CD4-positive, alpha-beta T cell (primary cell): ENCODE measurements around the gene GFPT1. TPM values are rescaled to one million over a fixed set of nuclear protein-coding genes. Genes with fewer than 3 reads are reported as not detected.

Experiments
- ATAC-seq: fragments of 200-7000 bp; cut with Tn5 transposase; one replicate; pipeline ENCODE4 v1.10.0; 2022; ENCODE audit warnings: mild to moderate bottlenecking; ENCODE audit not compliant: poor library complexity
- CTCF ChIA-PET: fragments of 350-600 bp; sonication (Branson Sonifier 250); formaldehyde crosslinking; loops from one replicate; lab custom pipeline; 2021; ENCODE audit warnings: antibody characterized with exemption, inconsistent platforms; lab: Charles Lee
- POLR2A ChIA-PET: fragments of 350-600 bp; sonication (Branson Sonifier 250); formaldehyde crosslinking; loops from one replicate; lab custom pipeline; 2021; ENCODE audit warnings: antibody characterized with exemption, inconsistent platforms; lab: Charles Lee
- DNase-seq, 14 experiments: peaks; one replicate each; pipeline ENCODE4 v3.0.0-alpha.2; 2013 to 2020; ENCODE audit warnings: mixed read lengths in 2 of 14
- H3K27ac ChIP-seq, 2 donors: one replicate each; pipeline versions ENCODE4 v1.5.1 to v1.7.0; 2013; ENCODE audit warnings: low read length in 2 of 2, low read depth in 1 of 2, mild to moderate bottlenecking in 1 of 2
- H3K27me3 ChIP-seq, 2 experiments: 1 replicate in 1 of 2; 2 replicates in 1 of 2; pipeline versions ENCODE4 v1.6.1 to v1.7.0; 2013; ENCODE audit warnings: low read length in 2 of 2, control low read depth in 1 of 2, mild to moderate bottlenecking in 1 of 2, moderate library complexity in 1 of 2; ENCODE audit not compliant: insufficient read depth in 2 of 2, control insufficient read depth in 1 of 2
- H3K36me3 ChIP-seq: one replicate; pipeline ENCODE4 v1.6.1; 2013; ENCODE audit warnings: low read length, control low read depth; ENCODE audit not compliant: insufficient read depth
- H3K4me1 ChIP-seq: one replicate; pipeline ENCODE4 v1.6.1; 2013; ENCODE audit warnings: low read length, control low read depth; ENCODE audit not compliant: insufficient read depth
- H3K4me3 ChIP-seq: one replicate; pipeline ENCODE4 v1.5.1; 2013; ENCODE audit warnings: mild to moderate bottlenecking, low read length, moderate library complexity
- H3K9me3 ChIP-seq, 2 experiments: 1 replicate in 1 of 2; 2 replicates in 1 of 2; pipeline versions ENCODE4 v1.6.1 to v1.7.0; 2013; ENCODE audit warnings: low read length in 2 of 2, mild to moderate bottlenecking in 2 of 2, control low read depth in 1 of 2, moderate library complexity in 1 of 2; ENCODE audit not compliant: control insufficient read depth in 1 of 2, insufficient read depth in 1 of 2
- H3K27ac Mint-ChIP-seq: one replicate; pipeline ENCODE4 v1.8.0; 2020; ENCODE audit warnings: mixed read lengths
- H3K27me3 Mint-ChIP-seq: one replicate; pipeline ENCODE4 v1.8.0; 2021; ENCODE audit warnings: mixed read lengths
- H3K36me3 Mint-ChIP-seq: one replicate; pipeline ENCODE4 v1.8.0; 2021; ENCODE audit warnings: low read depth, mixed read lengths
- H3K4me1 Mint-ChIP-seq: one replicate; pipeline ENCODE4 v1.8.0; 2021; ENCODE audit warnings: low read depth, mixed read lengths
- H3K4me3 Mint-ChIP-seq: one replicate; pipeline ENCODE4 v1.8.0; 2020; ENCODE audit warnings: mild to moderate bottlenecking, mixed read lengths
- H3K9me3 Mint-ChIP-seq: one replicate; pipeline ENCODE4 v1.8.0; 2020; ENCODE audit warnings: mixed read lengths
- intact Hi-C, 2 experiments: fragments of 100-400 bp; cut with DNase I in 1 of 2; cut with micrococcal nuclease in 1 of 2; formaldehyde crosslinking; loops; one replicate each; pipeline versions ENCODE4 v1.15.1 to v1.9.0; 2023 to 2025; cut with DNase I, micrococcal nuclease
- total RNA-seq, 174 experiments: library from RNA in 2 of 174; stranded (reverse) in 2 of 174; gene quantifications; one replicate each; pipeline ENCODE4 v1.2.3 and lab custom pipeline; 2021 to 2026
- TF ChIP-seq, protein P1 (sequence below): fragments of 200-600 bp; IDR thresholded peaks from one replicate; pipeline ENCODE4 v1.8.0; 2022; ENCODE audit warnings: antibody characterized with exemption, mild to moderate bottlenecking

The GFPT1 gene
- total RNA-seq, 2 experiments from 2014 or later: 17.6 to 18.3 TPM

DNA sequence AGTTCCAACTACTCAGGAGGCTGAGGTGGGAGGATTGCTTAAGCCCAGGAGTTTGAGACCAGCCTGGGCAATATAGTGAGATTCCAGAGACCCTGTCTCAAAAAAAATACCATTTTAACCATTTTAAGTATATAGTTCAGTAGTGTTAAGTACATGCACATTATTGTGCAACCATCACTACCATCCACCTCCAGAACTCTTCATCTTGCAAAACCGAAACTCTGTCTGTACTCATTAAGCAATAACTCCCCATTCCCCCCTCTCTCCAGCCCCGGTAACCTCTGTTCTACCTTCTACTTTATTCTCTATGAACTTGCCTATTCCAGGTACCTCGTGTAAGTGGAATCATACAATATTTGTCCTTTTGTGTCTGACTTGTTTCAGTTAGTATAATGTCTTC is 86.4 kb downstream of the GFPT1 start:
- Mint-ChIP-seq H3K4me1 (no peaks in the 10 kb centered on the region), H3K27ac (no peak overlapping the region), H3K4me3 (no peak overlapping the region), H3K9me3 (no peaks in the 10 kb centered on the region), H3K36me3 (no peaks in the 10 kb centered on the region), H3K27me3 (peaks cover 38% of the 10 kb centered on the region)
- DNase-seq (no peak), ATAC-seq (no peak)
- peaks cover 9 to 12% of the 10 kb centered on the region in 2 experiments for H3K27me3 ChIP-seq
- peaks cover 6 to 7% of the 10 kb centered on the region in 2 experiments for H3K9me3 ChIP-seq
- no peak overlapping the region for H3K27ac ChIP-seq
- ChIA-PET CTCF (no interaction called here), POLR2A (no interaction called here)
- H3K36me3 ChIP-seq: no peaks in the 10 kb centered on the region
- TF ChIP-seq, protein P1, sequence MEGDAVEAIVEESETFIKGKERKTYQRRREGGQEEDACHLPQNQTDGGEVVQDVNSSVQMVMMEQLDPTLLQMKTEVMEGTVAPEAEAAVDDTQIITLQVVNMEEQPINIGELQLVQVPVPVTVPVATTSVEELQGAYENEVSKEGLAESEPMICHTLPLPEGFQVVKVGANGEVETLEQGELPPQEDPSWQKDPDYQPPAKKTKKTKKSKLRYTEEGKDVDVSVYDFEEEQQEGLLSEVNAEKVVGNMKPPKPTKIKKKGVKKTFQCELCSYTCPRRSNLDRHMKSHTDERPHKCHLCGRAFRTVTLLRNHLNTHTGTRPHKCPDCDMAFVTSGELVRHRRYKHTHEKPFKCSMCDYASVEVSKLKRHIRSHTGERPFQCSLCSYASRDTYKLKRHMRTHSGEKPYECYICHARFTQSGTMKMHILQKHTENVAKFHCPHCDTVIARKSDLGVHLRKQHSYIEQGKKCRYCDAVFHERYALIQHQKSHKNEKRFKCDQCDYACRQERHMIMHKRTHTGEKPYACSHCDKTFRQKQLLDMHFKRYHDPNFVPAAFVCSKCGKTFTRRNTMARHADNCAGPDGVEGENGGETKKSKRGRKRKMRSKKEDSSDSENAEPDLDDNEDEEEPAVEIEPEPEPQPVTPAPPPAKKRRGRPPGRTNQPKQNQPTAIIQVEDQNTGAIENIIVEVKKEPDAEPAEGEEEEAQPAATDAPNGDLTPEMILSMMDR: no peak
- intact Hi-C loops: no loop called here
- H3K4me3 ChIP-seq: no peak overlapping the region
- no peaks in the 10 kb centered on the region for H3K4me1 ChIP-seq

DNA sequence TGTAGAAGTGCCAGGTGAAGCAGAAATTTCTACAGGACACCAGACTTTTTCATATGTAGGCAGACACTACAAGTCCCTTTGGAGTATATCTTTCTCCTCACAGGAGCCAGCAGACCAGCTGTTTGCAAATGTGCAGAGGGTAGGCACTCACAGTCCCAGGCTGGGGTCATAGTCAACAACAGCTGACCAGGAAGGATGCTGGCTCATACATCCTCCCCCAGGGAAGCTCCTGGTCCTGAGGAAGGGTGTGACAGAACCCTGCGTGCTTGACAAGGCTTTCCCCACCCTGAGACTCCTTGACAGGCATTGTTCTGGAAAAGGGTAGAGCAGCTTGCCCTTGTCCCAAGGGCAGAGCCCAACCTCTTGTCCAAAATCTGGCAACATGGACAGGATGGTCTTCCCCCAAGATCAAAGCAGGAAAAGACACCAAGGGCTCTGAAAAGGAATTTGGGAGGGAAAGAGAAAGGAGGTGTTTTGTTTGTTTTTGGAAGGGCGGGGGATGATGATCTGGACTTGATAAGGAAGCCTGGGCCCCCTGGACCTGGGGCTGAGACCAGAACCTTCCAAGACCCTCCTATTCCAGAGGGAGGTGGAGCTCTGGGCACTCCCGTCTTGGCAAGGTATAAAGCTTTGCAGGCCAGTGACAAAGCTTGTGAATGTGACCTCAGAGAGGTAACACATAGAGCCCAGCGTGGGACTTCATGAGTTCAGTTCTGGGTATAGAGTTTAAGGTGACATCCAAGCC is 87.1 kb downstream of the GFPT1 start:
- no peak overlapping the region for H3K27ac ChIP-seq
- no peak for DNase-seq
- ATAC-seq: no peak
- H3K4me3 Mint-ChIP-seq: no peak overlapping the region
- no peaks in the 10 kb centered on the region for H3K9me3 Mint-ChIP-seq
- no peak overlapping the region for H3K27ac Mint-ChIP-seq
- POLR2A ChIA-PET: no interaction called here
- H3K4me1 Mint-ChIP-seq: no peaks in the 10 kb centered on the region
- no peaks in the 10 kb centered on the region for H3K36me3 Mint-ChIP-seq
- TF ChIP-seq, protein P1: no peak
- peaks cover 7 to 8% of the 10 kb centered on the region in 2 experiments for H3K27me3 ChIP-seq
- intact Hi-C loops: no loop called here
- H3K9me3 ChIP-seq: peaks cover 6 to 7% of the 10 kb centered on the region in 2 experiments
- CTCF ChIA-PET: no interaction called here
- no peaks in the 10 kb centered on the region for H3K4me1 ChIP-seq
- H3K4me3 ChIP-seq: no peak overlapping the region
- peaks cover 38% of the 10 kb centered on the region for H3K27me3 Mint-ChIP-seq
- H3K36me3 ChIP-seq: no peaks in the 10 kb centered on the region

DNA sequence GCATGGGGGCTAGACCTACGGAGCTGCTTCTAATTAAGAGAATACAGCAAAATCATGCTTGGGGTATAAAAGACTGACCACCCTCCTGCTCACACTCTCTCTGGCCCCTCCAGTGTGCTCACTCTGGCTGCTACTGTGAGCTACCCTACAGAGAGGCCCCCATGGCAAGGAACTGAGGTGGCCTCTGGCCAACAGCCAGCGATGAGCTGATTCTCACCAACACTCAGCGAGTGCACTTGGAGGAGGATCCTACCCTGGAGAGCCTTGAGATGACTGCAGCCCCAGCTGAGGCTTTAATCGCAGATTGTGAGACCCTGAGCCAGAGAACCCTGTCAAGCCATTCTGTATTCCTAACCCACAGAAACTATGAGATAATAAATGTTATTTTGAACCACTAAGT is 88.2 kb downstream of the GFPT1 start:
- POLR2A ChIA-PET: no interaction called here
- H3K9me3 Mint-ChIP-seq: no peaks in the 10 kb centered on the region
- Histone ChIP-seq H3K27ac (no peak overlapping the region), H3K4me1 (no peaks in the 10 kb centered on the region), H3K27me3 (peaks cover 1 to 2% of the 10 kb centered on the region in 2 experiments), H3K36me3 (no peaks in the 10 kb centered on the region), H3K9me3 (peaks cover 2% of the 10 kb centered on the region in 2 experiments), H3K4me3 (no peak overlapping the region)
- TF ChIP-seq, protein P1: no peak
- no peak overlapping the region for H3K27ac Mint-ChIP-seq
- ATAC-seq (no peak), DNase-seq (no peak)
- H3K4me3 Mint-ChIP-seq: no peak overlapping the region
- H3K27me3 Mint-ChIP-seq: peaks cover 30% of the 10 kb centered on the region
- no peaks in the 10 kb centered on the region for H3K36me3 Mint-ChIP-seq
- CTCF ChIA-PET: no interaction called here
- intact Hi-C loops: no loop called here
- H3K4me1 Mint-ChIP-seq: no peaks in the 10 kb centered on the region
